GM21423 (cell line): ENCODE measurements around the gene ITGB8.
"Not testable (repeated sequence)": the region's sequence is repeated elsewhere in the genome, so short reads cannot be mapped to it uniquely, and the experiment has no call there.

Source experiments
- ATAC-seq: cut with Tn5 transposase; IDR thresholded peaks from one replicate; pipeline ENCODE4 v1.9.1; 2021; ENCODE audit warnings: mild to moderate bottlenecking, moderate library complexity; ENCODE audit not compliant: unreplicated experiment

Gene ITGB8

GRCh38 chr7:20364571-20365196 is 34.0 kb downstream of the ITGB8 start:
- ATAC-seq: no peak

GRCh38 chr7:20365486-20365885 is 34.8 kb downstream of the ITGB8 start:
- ATAC-seq: no peak

DNA sequence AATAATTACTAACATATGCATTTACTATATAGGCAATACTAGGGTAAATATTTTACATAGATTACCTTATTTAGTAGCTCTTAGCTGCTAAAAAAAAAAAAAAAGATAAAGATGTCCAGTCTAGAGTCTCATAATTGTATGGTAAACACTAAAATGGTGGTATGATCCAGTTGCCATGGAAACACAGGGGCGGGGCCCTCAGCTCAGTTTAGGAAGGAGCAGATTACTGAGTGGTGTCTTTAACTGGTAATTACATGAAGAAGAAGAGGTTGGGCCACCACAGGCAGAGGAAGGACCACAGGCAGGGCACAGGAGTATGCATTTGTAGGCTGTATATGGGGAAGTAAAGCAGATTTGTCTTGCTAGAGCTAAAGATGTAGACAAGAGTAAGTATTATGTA is 43.7 kb downstream of the ITGB8 start:
- no peak for ATAC-seq

- no peak for ATAC-seq
These were observed 46.1 kb downstream of the ITGB8 start for GRCh38 chr7:20376796-20377195.

DNA sequence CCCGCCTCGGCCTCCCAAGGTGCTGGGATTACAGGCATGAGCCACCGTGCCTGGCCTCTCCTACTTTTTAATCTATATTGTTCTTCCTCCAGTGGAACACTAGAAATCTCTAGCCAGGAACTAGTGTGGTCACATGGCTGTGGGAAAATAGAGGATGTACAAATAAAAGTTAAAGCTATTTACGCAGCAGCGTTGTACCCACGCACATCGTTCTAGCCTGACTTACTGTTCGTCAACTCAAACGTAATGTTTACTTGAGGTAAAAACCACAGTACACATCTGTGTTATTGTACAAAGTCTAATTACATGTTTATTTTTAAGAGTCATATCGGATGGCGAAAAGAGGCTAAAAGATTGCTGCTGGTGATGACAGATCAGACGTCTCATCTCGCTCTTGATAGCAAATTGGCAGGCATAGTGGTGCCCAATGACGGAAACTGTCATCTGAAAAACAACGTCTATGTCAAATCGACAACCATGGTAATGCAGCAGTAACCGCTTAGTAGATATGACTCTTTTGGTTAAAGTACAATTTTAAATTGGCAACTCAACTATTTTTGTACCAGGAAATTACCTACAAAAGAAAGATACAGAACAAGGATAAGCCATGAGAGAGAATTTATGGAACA is 50.8 kb downstream of the ITGB8 start:
- ATAC-seq: no peak

- ATAC-seq: no peak
These were observed 52.7 kb downstream of the ITGB8 start for GRCh38 chr7:20383351-20383750.

DNA sequence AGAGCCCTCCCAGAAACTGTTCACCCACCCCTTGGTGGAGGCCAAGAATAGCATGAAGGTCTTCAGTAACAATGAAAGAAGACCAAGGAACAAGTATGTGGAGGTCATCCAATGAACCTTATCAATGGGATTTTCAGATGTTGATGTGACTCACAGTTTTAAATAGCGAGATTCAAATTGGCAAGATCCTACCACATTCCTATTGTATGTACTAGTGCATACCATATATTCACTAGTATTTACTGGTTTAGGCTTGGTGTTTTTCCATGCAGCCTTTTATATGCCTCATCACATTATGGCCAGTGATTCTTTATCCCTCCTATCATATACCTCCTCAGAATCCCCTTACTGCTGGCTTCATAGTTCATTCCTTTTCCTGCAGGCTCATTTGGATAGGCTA is 54.4 kb downstream of the ITGB8 start:
- no peak for ATAC-seq

DNA sequence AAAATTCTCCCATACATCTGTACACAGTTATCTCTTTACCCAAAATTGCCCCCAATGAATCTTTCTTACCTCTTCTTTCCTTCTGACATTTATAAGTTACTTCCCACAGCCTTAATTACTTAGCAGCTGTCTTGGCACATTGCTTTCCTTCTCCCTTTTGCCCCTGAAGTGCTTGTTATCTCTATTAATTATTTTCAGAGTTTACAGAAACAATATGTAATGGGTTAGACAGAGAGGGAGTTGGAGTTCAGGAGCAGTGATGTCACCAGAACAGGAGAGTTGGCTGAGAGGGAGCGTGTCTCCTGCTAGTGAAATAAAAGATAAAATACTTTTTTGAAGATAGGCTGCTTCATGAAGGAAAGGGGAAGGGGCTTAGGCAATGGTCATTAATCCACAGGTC is 57.4 kb downstream of the ITGB8 start:
- no peak for ATAC-seq

DNA sequence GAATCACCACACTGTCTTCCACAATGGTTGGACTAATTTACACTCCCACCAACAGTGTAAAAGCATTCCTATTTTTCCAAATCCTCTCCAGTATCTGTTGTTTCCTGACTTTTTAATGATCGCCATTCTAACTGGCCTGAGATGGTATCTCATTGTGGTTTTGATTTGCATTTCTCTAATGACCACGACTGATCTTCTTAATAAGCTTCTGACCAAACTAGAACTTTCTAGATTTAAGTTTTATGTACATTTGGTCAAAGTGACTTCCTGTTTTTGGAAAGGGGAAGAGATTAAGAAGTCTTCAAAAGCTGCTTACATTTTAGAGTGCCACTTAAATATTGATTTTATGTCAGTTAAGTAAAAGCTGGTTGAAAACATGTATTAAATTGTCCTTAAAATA is 58.5 kb downstream of the ITGB8 start:
- ATAC-seq: not testable (repeated sequence)

- ATAC-seq: peak; percentile 49
These were observed 62.4 kb downstream of the ITGB8 start for GRCh38 chr7:20393021-20393610.

DNA sequence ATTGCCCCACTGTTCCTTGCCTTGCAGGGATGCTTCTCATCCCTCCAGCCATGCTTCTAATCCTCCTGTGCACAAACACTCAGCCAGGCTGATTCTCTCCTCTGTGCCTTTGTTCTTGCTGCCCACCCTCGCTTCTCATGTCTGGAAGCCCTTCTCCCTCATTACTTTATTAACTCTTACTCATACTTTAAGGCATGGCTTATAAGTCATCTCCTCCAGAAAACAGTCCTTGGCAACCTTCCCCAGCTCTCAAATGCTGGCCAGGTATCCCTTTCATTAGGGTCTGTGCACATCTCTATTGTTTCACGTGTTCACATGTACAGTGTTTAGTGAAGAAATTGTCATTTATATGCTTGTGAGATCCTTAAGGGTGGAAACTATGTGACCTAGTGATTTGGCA is 62.9 kb downstream of the ITGB8 start:
- ATAC-seq: no peak

GRCh38 chr7:20394284-20394683 is 63.6 kb downstream of the ITGB8 start:
- no peak for ATAC-seq

DNA sequence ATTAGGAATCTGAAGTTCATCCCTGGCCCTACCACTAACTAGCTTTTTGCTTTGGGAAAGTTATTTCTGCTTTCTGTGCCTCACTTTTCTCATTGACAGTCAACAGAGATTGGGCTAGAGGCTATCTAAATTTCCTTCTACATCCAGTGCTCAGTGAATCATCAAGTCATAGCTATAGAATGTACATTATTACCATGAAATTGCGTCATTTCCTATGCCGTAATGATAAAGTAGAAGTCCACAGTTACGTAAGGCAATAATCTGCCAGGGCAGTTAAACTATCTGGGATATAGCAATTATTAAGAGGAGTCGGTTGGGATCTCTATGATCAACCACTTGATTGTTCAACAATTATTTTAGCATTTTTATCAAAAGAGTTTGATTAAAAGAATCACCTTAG is 64.4 kb downstream of the ITGB8 start:
- ATAC-seq: no peak

DNA sequence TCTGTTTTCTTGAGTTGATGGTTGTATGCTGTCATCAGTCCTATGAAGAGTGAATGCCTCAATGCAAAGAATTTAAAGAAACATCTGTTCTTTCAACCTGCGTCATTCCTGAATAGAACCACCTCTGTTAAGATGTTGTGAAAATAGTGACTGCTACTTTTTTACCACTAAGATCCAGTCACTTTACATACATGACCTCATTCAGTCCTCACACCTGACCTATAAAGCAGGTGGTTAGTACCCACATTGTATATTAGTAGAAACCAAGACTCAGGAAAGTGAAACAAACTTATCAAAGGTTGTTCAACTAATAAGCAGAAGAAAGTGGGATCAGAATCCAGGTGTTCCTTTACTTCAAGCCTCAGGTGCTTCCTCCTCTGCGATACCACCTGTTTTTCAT is 64.8 kb downstream of the ITGB8 start:
- ATAC-seq: peak; percentile 73

- ATAC-seq: no peak
These were observed 68.8 kb downstream of the ITGB8 start for GRCh38 chr7:20399521-20399920.

GRCh38 chr7:20401861-20402746 is 71.4 kb downstream of the ITGB8 start:
- no peak for ATAC-seq

DNA sequence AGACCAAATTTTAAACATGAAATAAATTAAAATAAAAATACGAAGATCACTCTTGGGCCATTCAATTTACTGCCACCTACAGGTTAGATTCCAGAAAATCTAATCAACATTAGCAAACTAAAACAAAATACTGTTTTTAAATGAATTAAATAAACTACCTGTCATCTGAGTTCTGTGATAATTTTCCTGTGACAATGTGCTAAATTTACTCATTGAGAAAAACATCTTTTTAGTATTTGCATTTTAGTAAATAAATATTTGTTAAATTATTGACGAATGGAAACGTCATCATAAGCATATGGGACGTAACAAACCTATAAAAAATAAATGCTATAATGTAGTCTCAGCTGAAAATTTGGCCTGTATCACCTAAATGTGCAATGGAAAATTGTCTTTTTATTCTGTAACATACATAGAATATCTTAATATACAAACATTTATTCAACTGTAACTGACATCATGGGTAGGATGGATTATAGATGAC is 72.1 kb downstream of the ITGB8 start:
- no peak for ATAC-seq

- no peak for ATAC-seq
These were observed 72.6 kb downstream of the ITGB8 start for GRCh38 chr7:20403331-20403730.

DNA sequence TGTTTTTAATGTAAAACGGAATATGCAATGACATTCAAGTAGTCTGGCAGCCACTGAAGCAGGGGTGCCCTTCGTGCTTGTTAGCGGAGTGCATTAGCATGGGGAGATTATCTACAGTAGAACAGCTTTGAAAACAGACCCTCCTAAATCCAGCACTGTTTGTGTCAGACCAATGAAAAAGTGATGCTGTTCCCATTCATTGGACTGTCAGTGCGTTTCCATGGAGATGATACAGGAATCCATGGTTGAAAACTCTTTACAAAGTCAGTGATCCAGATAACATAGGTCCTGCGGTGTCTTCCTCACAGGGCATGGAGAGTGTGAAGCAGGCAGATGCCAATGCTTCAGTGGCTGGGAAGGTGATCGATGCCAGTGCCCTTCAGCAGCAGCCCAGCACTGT is 73.6 kb downstream of the ITGB8 start:
- ATAC-seq: no peak

GRCh38 chr7:20407585-20408466 is 77.1 kb downstream of the ITGB8 start:
- ATAC-seq: no peak

GRCh38 chr7:20408467-20408826 is 77.7 kb downstream of the ITGB8 start:
- no peak for ATAC-seq
